ENCODE results near the gene ZFY. TPM values are rescaled to one million over a fixed set of nuclear protein-coding genes. Genes with fewer than 3 reads are reported as not detected.
"Not testable (repeated sequence)": the region's sequence is repeated elsewhere in the genome, so short reads cannot be mapped to it uniquely, and the experiment has no call there.

ZFY gene
- total RNA-seq, 1 experiment from 2014 or later: not detected

GRCh38 chrY:2964814-2965213 lies 29.6 kb downstream of the ZFY start:
- in situ Hi-C loops (cut with HindIII; ENCODE audit: low pct_unique_long_range_greater_than_20kb, low sequenced_read_pairs): no loop called here
- DNase-seq (ENCODE audit: low read depth, low spot score): no peak

GRCh38 chrY:2965629-2966028 lies 30.4 kb downstream of the ZFY start:
- DNase-seq (ENCODE audit: low read depth, low spot score): no peak
- in situ Hi-C loops (cut with HindIII; ENCODE audit: low pct_unique_long_range_greater_than_20kb, low sequenced_read_pairs): no loop called here

- in situ Hi-C loops (cut with HindIII; ENCODE audit: low pct_unique_long_range_greater_than_20kb, low sequenced_read_pairs): no loop called here
- DNase-seq (ENCODE audit: low read depth, low spot score): no peak
Measured at GRCh38 chrY:2969561-2969960, 34.4 kb downstream of the ZFY start.

- no peak for DNase-seq (ENCODE audit: low read depth, low spot score)
- in situ Hi-C loops (cut with HindIII; ENCODE audit: low pct_unique_long_range_greater_than_20kb, low sequenced_read_pairs): no loop called here
Measured at GRCh38 chrY:2972708-2973107, 37.5 kb downstream of the ZFY start.

DNA sequence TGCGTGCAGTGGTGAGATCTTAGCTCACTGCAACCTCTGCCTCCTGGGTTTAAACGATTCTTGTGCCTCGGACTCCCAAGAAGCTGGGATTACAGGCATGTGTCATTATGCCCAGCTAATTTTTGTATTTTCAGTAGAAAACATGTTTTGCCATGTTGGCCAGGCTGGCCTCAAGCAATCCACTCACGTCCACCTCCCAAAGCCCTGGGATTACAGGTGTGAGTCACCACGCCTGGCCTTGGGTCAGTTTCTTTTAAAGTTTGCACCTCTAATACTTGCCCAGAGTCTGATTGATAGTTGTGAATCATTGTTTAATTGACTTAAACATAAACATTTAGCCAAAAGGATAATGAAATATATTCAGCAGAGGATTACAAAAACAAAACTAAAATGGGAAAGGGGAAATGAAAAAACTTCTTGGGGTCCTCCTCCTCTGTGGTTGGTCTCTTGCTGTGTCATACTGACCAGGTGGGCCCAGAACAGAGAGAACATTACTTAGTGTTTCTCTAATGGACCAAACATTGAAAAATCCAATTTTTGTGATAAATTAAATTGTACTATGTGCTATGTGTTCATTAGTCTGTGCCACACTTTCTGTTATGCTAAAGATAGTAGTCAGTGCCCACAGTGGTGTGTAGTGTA lies 38.0 kb downstream of the ZFY start:
- in situ Hi-C loops (cut with HindIII; ENCODE audit: low pct_unique_long_range_greater_than_20kb, low sequenced_read_pairs): no loop called here
- DNase-seq (ENCODE audit: low read depth, low spot score): no peak

DNA sequence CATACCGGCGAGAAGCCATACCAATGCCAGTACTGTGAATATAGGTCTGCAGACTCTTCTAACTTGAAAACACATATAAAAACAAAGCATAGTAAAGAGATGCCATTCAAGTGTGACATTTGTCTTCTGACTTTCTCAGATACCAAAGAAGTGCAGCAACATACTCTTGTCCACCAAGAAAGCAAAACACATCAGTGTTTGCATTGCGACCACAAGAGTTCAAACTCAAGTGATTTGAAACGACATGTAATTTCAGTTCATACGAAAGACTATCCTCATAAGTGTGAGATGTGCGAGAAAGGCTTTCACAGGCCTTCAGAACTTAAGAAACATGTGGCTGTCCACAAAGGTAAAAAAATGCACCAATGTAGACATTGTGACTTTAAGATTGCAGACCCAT lies 44.1 kb downstream of the ZFY start:
- DNase-seq (ENCODE audit: low read depth, low spot score): no peak
- in situ Hi-C loops (cut with HindIII; ENCODE audit: low pct_unique_long_range_greater_than_20kb, low sequenced_read_pairs): no loop called here

DNA sequence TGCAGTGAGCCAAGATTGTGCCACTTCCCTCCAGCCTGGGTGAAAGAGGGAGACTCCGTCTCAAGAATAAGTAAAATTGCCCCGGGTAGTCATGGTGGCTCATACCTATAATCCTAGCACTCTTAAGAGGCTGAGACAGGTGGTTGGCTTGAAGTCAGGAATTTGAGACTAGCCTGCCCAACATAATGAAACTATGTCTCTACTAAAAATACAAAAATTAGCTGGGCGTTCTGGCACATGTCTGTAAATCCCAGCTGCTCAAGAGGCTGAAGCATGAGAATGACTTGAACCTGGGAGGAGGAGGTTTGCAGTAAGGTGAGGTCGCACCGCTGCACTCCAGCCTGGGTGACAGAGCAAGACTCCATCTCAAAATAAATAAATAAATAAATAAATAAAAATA lies 49.3 kb downstream of the ZFY start:
- no peak for DNase-seq (ENCODE audit: low read depth, low spot score)
- in situ Hi-C loops (cut with HindIII; ENCODE audit: low pct_unique_long_range_greater_than_20kb, low sequenced_read_pairs): no loop called here

GRCh38 chrY:2987178-2987577 lies 52.0 kb downstream of the ZFY start:
- in situ Hi-C loops (cut with HindIII; ENCODE audit: low pct_unique_long_range_greater_than_20kb, low sequenced_read_pairs): not testable (repeated sequence)

GRCh38 chrY:2997369-2997768 lies 62.2 kb downstream of the ZFY start:
- in situ Hi-C loops (cut with HindIII; ENCODE audit: low pct_unique_long_range_greater_than_20kb, low sequenced_read_pairs); DNase-seq (ENCODE audit: low read depth, low spot score): not testable (repeated sequence)

More at GRCh38 chrY:2987178-2987577, 52.0 kb downstream of the ZFY start:
- DNase-seq (ENCODE audit: low read depth, low spot score): not testable (repeated sequence)

DNA sequence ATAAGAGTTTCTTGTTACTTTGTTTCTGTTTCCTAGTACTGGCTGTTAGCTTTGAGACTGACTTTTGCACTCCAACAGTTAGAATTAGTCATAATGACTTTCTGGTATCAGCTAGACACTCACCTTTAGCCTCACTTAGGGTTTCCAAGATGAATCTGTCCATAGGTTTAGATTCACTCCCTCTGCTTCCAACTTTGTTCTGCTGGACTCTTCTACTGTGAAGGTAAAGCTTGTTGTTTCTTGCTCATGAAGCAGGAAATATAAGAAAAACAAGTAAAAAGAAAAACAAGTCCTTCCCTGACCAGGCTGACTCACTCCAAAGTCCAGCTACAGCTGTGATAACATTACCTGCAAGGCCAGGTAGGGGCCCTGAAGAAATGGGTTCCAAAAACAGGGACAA lies 67.0 kb downstream of the ZFY start:
- no peak for DNase-seq (ENCODE audit: low read depth, low spot score)
- in situ Hi-C loops (cut with HindIII; ENCODE audit: low pct_unique_long_range_greater_than_20kb, low sequenced_read_pairs): no loop called here

DNA sequence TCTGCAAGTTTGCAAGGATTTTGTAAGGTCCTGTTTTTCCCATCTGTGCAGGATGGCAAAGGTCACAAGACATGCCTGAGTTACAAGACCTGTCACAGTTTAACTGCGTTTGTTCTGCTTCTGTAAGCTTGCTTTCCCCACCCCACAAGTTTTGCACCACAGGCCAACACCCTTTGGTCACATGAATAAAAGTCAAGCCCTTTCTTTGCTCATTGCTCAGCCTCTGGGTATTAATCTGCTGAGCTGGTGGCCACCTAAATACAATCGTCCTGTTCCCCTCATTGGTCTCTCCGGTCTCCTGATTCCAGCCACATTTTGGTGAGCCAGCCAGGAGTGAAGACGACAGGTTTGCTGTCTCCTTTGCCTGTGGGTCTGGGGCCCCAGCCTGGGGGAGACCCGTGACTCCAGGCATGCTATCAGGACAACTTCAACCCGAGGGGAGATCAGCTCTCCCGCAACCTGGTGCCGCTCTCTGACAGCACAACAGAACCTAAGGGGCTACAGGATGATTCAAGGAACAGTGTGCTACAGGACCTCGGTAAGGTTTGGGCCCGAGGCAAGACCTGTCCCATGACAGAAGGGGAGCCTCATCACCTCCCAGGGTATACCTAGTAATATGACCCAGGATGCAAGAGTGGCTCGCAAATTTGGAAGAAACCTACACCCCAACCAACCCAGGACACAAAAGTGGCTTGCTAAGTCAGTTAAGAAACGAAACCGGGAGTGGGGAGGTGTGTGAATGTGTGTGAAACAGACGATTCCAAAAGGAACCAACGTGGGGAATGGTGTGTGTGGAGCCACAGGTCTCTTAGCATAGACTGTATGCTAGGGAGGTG lies 67.7 kb downstream of the ZFY start:
- no peak for DNase-seq (ENCODE audit: low read depth, low spot score)
- in situ Hi-C loops (cut with HindIII; ENCODE audit: low pct_unique_long_range_greater_than_20kb, low sequenced_read_pairs): no loop called here

- DNase-seq (ENCODE audit: low read depth, low spot score): no peak
- in situ Hi-C loops (cut with HindIII; ENCODE audit: low pct_unique_long_range_greater_than_20kb, low sequenced_read_pairs): no loop called here
Measured at GRCh38 chrY:3003516-3003830, 68.3 kb downstream of the ZFY start.

- in situ Hi-C loops (cut with HindIII; ENCODE audit: low pct_unique_long_range_greater_than_20kb, low sequenced_read_pairs): no loop called here
- no peak for DNase-seq (ENCODE audit: low read depth, low spot score)
Measured at GRCh38 chrY:3003846-3004245, 68.7 kb downstream of the ZFY start.

DNA sequence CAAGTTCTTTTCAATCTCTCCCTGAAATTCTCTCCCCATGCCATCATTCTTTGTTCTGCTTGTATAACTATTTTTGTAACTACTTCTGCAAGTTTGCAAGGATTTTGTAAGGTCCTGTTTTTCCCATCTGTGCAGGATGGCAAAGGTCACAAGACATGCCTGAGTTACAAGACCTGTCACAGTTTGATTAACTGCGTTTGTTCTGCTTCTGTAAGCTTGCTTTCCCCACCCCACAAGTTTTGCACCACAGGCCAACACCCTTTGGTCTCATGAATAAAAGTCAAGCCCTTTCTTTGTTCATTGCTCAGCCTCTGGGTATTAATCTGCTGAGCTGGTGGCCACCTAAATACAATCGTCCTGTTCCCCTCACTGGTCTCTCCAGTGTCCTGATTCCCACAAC lies 70.8 kb downstream of the ZFY start:
- in situ Hi-C loops (cut with HindIII; ENCODE audit: low pct_unique_long_range_greater_than_20kb, low sequenced_read_pairs); DNase-seq (ENCODE audit: low read depth, low spot score): not testable (repeated sequence)

GRCh38 chrY:3007967-3008366 lies 72.8 kb downstream of the ZFY start:
- in situ Hi-C loops (cut with HindIII; ENCODE audit: low pct_unique_long_range_greater_than_20kb, low sequenced_read_pairs): no loop called here
- DNase-seq (ENCODE audit: low read depth, low spot score): no peak

- no peak for DNase-seq (ENCODE audit: low read depth, low spot score)
- in situ Hi-C loops (cut with HindIII; ENCODE audit: low pct_unique_long_range_greater_than_20kb, low sequenced_read_pairs): no loop called here
Measured at GRCh38 chrY:3012226-3012625, 77.0 kb downstream of the ZFY start.

DNA sequence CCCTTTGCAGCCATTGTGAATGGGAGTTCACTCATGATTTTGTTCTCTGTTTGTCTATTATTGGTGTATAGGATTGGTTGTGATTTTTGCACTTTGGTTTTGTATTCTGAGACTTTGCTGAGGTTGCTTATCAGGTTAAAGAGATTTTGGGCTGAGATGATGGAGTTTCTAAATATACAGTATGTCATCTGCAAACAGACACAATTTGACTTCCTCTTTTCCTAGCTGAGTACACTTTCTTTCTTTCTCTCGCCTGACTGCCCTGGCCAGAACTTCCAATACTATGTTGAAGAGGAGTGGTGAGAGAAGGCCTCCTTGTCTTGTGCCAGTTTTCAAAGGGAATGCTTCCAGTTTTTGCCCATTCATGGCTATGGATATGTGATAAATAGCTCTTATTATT lies 81.4 kb downstream of the ZFY start:
- DNase-seq (ENCODE audit: low read depth, low spot score): no peak

DNA sequence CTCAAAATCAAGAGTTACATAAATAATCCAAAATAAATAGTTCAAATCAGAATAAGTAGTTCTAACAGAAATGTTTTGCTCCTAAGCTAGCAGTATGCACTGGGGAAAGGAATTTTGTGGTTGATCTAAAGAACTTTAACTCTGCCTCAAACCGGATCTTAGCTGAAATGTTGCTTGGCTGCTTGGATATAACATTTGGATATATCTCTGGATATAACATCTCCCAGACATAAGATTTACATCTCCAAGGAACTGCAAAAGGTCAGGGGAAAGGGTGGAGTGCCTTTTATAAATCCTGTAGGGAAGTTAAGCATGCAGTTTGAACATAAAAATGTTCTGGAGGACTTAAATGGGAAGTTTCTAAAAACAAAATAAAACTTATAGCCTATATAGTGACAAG lies 83.4 kb downstream of the ZFY start:
- in situ Hi-C loops (cut with HindIII; ENCODE audit: low pct_unique_long_range_greater_than_20kb, low sequenced_read_pairs): no loop called here
- DNase-seq (ENCODE audit: low read depth, low spot score): no peak

More for the DNA sequence above, 81.4 kb downstream of the ZFY start:
- in situ Hi-C loops (cut with HindIII; ENCODE audit: low pct_unique_long_range_greater_than_20kb, low sequenced_read_pairs): no loop called here

DNA sequence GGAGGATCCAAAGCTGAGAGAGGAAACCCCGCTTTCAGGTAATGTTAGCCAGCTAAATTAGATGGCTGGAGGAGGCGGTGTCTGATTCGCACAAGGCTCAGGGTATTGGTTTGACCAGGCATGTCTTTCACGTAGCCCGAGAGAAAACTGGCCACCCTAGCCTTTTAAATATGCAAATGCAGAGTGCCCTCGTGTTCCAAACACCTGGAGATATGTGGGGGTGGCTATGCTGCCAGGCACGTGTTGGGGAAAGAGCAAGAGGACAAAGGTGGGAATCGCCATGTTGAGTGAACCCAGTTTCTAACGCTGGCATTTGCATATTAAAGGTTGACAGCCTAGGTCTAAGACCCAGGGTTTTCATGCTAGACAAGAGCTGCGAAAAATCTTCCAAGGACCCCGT lies 84.4 kb downstream of the ZFY start:
- in situ Hi-C loops (cut with HindIII; ENCODE audit: low pct_unique_long_range_greater_than_20kb, low sequenced_read_pairs): no loop called here
- DNase-seq (ENCODE audit: low read depth, low spot score): no peak

Data from SK-MEL-5 (cell line).